Fibroblast of pulmonary artery (primary cell): Measurements from ENCODE around the gene RPA4.
"Not testable (repeated sequence)": the region's sequence is repeated elsewhere in the genome, so short reads cannot be mapped to it uniquely, and the experiment has no call there.

Experiments used
- DNase-seq: peaks from one replicate; pipeline ENCODE4 v3.0.0-alpha.2; 2010; ENCODE audit warnings: low read depth
- H3K4me3 ChIP-seq: replicated peaks from 2 replicates; pipeline ENCODE4 v1.5.1; 2011; ENCODE audit warnings: low read depth, mild to moderate bottlenecking, control low read depth, low read length, moderate library complexity
- CTCF ChIP-seq: IDR thresholded peaks from 2 replicates; pipeline ENCODE4 v1.5.1; 2011; ENCODE audit warnings: mild to moderate bottlenecking, control low read depth, low read length, inconsistent platforms; ENCODE audit errors: missing control alignments

Gene RPA4

GRCh38 chrX:96883608-96884007, at the start of gene RPA4:
Gene RPA4, plus strand, starts transcription at chrX:96883908. Its CDS starts 403 bp downstream, at chrX:96884311.
- no peak for DNase-seq
- no peak for TF ChIP-seq CTCF
- H3K4me3 ChIP-seq: no peak within 1 kb of the TSS

GRCh38 chrX:96834137-96834536, 49.6 kb upstream of the RPA4 start:
- DNase-seq: no peak
- TF ChIP-seq CTCF: no peak
- H3K4me3 ChIP-seq: no peak overlapping the region

- no peak for DNase-seq
- no peak for TF ChIP-seq CTCF
- no peak overlapping the region for H3K4me3 ChIP-seq
Measured at GRCh38 chrX:96835660-96836289, 47.9 kb upstream of the RPA4 start.

GRCh38 chrX:96837808-96838207, 45.9 kb upstream of the RPA4 start:
- DNase-seq: peak; percentile 16
- no peak for TF ChIP-seq CTCF
- no peak overlapping the region for H3K4me3 ChIP-seq

GRCh38 chrX:96838537-96838936, 45.2 kb upstream of the RPA4 start:
- no peak for TF ChIP-seq CTCF
- DNase-seq: no peak
- H3K4me3 ChIP-seq: no peak overlapping the region

GRCh38 chrX:96841325-96841724, 42.4 kb upstream of the RPA4 start:
- H3K4me3 ChIP-seq: no peak overlapping the region
- no peak for TF ChIP-seq CTCF
- no peak for DNase-seq

- H3K4me3 ChIP-seq, DNase-seq: not testable (repeated sequence)
Measured at GRCh38 chrX:96841866-96842265, 41.8 kb upstream of the RPA4 start.
